Neural cell (in vitro differentiated cells): ENCODE measurements around the gene GRK1. TPM values are rescaled to one million over a fixed set of nuclear protein-coding genes. Genes with fewer than 3 reads are reported as not detected.

Source experiments
- H2AFZ ChIP-seq: fragments of 200-600, 300-800 bp; sonication (generic), shearing (Covaris generic); 2 replicates; pipeline ENCODE4 v1.6.0; 2014; ENCODE audit warnings: low read depth, mild to moderate bottlenecking, antibody characterized with exemption, low read length, moderate library complexity
- H3F3A ChIP-seq: fragments of 200-600 bp; shearing (Covaris generic); 2 replicates; pipeline ENCODE4 v1.6.1; 2016; ENCODE audit warnings: mild to moderate bottlenecking, moderate library complexity, mixed read lengths, antibody characterized with exemption, low read length; ENCODE audit not compliant: insufficient read depth, poor library complexity, severe bottlenecking
- H3K27ac ChIP-seq: fragments of 200-600, 300-800 bp; sonication (generic), shearing (Covaris generic); 2 replicates; pipeline ENCODE4 v1.5.1; 2014; ENCODE audit warnings: mild to moderate bottlenecking, low read length, moderate library complexity
- H3K27me3 ChIP-seq: fragments of 300-800, 200-600 bp; sonication (generic), shearing (Covaris generic); 2 replicates; pipeline ENCODE4 v1.6.0; 2014; ENCODE audit warnings: mild to moderate bottlenecking, low read depth, low read length, moderate library complexity; ENCODE audit not compliant: insufficient read depth
- H3K36me3 ChIP-seq: fragments of 300-800, 200-600 bp; sonication (generic), shearing (Covaris generic); 2 replicates; pipeline ENCODE4 v1.5.1; 2014; ENCODE audit warnings: mild to moderate bottlenecking, antibody characterized with exemption, low read length, moderate library complexity; ENCODE audit not compliant: insufficient read depth
- H3K4me2 ChIP-seq: fragments of 300-800, 200-600 bp; sonication (generic), shearing (Covaris generic); 2 replicates; pipeline ENCODE4 v1.6.0; 2014; ENCODE audit warnings: mild to moderate bottlenecking, low read length
- H3K4me3 ChIP-seq: fragments of 300-800, 200-600 bp; sonication (generic), shearing (Covaris generic); 2 replicates; pipeline ENCODE4 v1.5.1; 2014; ENCODE audit warnings: mild to moderate bottlenecking, low read length, moderate library complexity
- H3K79me2 ChIP-seq: fragments of 200-600 bp; shearing (Covaris generic); replicated peaks from 2 replicates; pipeline ENCODE4 v1.6.0; 2014; ENCODE audit warnings: mild to moderate bottlenecking, low read length, moderate library complexity; ENCODE audit not compliant: insufficient read depth
- H3K9ac ChIP-seq: fragments of 300-800, 200-600 bp; sonication (generic), shearing (Covaris generic); 2 replicates; pipeline ENCODE4 v1.6.1; 2016; ENCODE audit warnings: mild to moderate bottlenecking, low read length, mixed read lengths
- H3K9me2 ChIP-seq: fragments of 200-600 bp; shearing (Covaris generic); 2 replicates; pipeline ENCODE4 v1.6.1; 2016; ENCODE audit warnings: mild to moderate bottlenecking, low read length, mixed read lengths; ENCODE audit not compliant: insufficient read depth
- H3K9me3 ChIP-seq: fragments of 200-600, 300-800 bp; sonication (generic), shearing (Covaris generic); 2 replicates; pipeline ENCODE4 v1.6.1; 2016; ENCODE audit warnings: mild to moderate bottlenecking, mixed run types, low read length, moderate library complexity, mixed read lengths
- H4K20me1 ChIP-seq: fragments of 200-600 bp; shearing (Covaris generic); 2 replicates; pipeline ENCODE4 v1.6.1; 2016; ENCODE audit warnings: mild to moderate bottlenecking, mixed run types; ENCODE audit not compliant: insufficient read depth
- EP300 ChIP-seq: fragments of 450-650 bp; conservative IDR thresholded peaks from 2 replicates; pipeline ENCODE4 v1.6.1; 2014; ENCODE audit warnings: antibody characterized with exemption, mild to moderate bottlenecking, moderate library complexity; ENCODE audit not compliant: poor library complexity, severe bottlenecking
- EZH2 ChIP-seq: fragments of 200-600, 300-800 bp; shearing (Covaris generic), sonication (generic); IDR thresholded peaks from 2 replicates; pipeline ENCODE4 v1.6.1; 2014; ENCODE audit warnings: antibody characterized with exemption, low read length, borderline replicate concordance, mild to moderate bottlenecking; ENCODE audit not compliant: insufficient read depth, poor library complexity, severe bottlenecking
- MXI1 ChIP-seq: fragments of 450-650 bp; conservative IDR thresholded peaks from 2 replicates; pipeline ENCODE4 v1.6.1; 2014; ENCODE audit warnings: antibody characterized with exemption, mild to moderate bottlenecking; ENCODE audit not compliant: poor library complexity, severe bottlenecking
- POLR2AphosphoS5 ChIP-seq: IDR thresholded peaks from 2 replicates; pipeline ENCODE4 v1.6.1; 2012
- RAD21 ChIP-seq: fragments of 450-650 bp; conservative IDR thresholded peaks from 2 replicates; pipeline ENCODE4 v1.6.1; 2014; ENCODE audit warnings: antibody characterized with exemption, mild to moderate bottlenecking, moderate library complexity
- SMC3 ChIP-seq: fragments of 450-650 bp; conservative IDR thresholded peaks from 2 replicates; pipeline ENCODE4 v1.6.1; 2014; ENCODE audit warnings: antibody characterized with exemption, mild to moderate bottlenecking, moderate library complexity; ENCODE audit not compliant: poor library complexity
- TAF1 ChIP-seq: IDR thresholded peaks from 2 replicates; pipeline ENCODE4 v1.6.1; 2012; ENCODE audit warnings: low read depth
- polyA plus RNA-seq: library from polyadenylated mRNA; depleted of rRNA; stranded (reverse); fragments of >200 nt; gene quantifications from 2 replicates; pipeline ENCODE4 v1.2.3, GENCODE V29; 2014
- TF ChIP-seq, protein P1 (sequence below): IDR thresholded peaks from 2 replicates; pipeline ENCODE4 v1.6.1; 2012; ENCODE audit warnings: borderline replicate concordance
- TF ChIP-seq, protein P2 (sequence below): fragments of 450-650 bp; IDR thresholded peaks from 2 replicates; pipeline ENCODE4 v1.5.1; 2014; ENCODE audit warnings: antibody characterized with exemption, mild to moderate bottlenecking, moderate library complexity; ENCODE audit not compliant: poor library complexity, severe bottlenecking

The GRK1 gene
- polyA plus RNA-seq, 1 donor from 2014 or later: 0.06 TPM

DNA sequence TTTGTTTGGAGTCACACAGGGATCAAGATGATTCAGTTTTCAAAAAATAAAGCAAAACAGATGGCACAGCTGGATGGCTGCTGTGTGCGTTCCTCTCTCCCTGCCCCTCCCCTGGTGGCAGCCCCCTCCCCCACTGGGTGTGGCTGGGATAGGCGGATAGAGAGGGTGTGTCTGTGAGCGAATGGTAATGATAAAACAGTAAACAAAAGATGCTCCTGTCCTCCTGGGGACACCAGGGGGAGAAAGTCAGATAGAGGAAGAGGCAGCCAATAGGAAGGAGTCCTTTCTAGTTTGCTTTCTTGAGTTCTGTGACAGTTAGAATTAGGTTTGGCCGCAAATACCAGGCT, 98.5 kb downstream of the GRK1 start:
- Histone ChIP-seq H3K27ac (no peak overlapping the region), H3K4me2 (no peak overlapping the region), H3K9me3 (no peaks in the 10 kb centered on the region), H3K9me2 (no peaks in the 10 kb centered on the region), H3K79me2 (no peaks in the 10 kb centered on the region), H3K9ac (no peak overlapping the region), H4K20me1 (no peaks in the 10 kb centered on the region), H3K36me3 (no peaks in the 10 kb centered on the region), H3K4me3 (no peak overlapping the region), H3K27me3 (peaks cover 8% of the 10 kb centered on the region), H3F3A (no peaks in the 10 kb centered on the region), H2AFZ (no peak overlapping the region)
- no peak for TF ChIP-seq EP300
- TF ChIP-seq, protein P1, sequence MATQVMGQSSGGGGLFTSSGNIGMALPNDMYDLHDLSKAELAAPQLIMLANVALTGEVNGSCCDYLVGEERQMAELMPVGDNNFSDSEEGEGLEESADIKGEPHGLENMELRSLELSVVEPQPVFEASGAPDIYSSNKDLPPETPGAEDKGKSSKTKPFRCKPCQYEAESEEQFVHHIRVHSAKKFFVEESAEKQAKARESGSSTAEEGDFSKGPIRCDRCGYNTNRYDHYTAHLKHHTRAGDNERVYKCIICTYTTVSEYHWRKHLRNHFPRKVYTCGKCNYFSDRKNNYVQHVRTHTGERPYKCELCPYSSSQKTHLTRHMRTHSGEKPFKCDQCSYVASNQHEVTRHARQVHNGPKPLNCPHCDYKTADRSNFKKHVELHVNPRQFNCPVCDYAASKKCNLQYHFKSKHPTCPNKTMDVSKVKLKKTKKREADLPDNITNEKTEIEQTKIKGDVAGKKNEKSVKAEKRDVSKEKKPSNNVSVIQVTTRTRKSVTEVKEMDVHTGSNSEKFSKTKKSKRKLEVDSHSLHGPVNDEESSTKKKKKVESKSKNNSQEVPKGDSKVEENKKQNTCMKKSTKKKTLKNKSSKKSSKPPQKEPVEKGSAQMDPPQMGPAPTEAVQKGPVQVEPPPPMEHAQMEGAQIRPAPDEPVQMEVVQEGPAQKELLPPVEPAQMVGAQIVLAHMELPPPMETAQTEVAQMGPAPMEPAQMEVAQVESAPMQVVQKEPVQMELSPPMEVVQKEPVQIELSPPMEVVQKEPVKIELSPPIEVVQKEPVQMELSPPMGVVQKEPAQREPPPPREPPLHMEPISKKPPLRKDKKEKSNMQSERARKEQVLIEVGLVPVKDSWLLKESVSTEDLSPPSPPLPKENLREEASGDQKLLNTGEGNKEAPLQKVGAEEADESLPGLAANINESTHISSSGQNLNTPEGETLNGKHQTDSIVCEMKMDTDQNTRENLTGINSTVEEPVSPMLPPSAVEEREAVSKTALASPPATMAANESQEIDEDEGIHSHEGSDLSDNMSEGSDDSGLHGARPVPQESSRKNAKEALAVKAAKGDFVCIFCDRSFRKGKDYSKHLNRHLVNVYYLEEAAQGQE: no peak
- no peak for TF ChIP-seq RAD21
- TF ChIP-seq SMC3: no peak
- no peak for TF ChIP-seq TAF1
- TF ChIP-seq MXI1: no peak
- no peak for TF ChIP-seq POLR2AphosphoS5

DNA sequence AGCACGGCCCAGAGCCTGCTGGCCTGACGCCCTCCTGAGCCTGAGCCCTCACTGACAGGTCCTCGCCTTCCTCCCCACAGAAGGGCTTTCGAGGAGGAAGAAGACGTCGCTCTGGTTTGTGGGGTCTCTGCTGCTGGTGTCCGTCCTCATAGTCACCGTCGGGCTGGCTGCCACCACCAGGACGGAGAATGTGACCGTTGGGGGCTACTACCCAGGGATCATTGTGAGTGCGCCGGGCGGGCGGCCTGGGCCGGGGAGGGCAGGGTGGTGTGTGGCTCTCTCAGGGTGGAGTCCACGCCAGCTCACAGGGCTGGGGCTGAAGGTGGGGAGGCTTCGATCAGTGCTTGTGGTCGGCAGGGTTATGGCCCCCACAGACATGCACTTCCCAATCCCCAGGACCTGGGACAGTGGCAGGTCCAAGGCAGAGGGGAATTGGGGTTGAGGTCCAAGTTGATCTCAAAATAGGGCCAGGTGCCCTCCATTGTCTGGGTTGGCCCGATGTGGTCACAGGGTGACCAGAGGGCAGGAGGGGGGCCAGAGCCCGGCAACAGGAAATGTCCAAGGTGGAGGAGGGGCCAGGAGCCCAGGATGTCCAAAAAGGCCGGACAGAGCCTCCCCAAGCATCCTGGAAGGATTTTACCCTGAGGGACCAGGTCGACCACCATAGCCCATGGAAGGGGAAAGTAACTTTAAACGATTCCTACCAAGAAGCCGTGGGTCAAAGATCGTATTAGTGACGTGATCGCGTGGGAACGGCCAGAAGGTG, 99.2 kb downstream of the GRK1 start:
- H3K27me3 ChIP-seq: peaks cover 2% of the 10 kb centered on the region
- H3F3A ChIP-seq: no peaks in the 10 kb centered on the region
- H3K4me2 ChIP-seq: no peak overlapping the region
- no peak overlapping the region for H2AFZ ChIP-seq
- no peak overlapping the region for H3K9ac ChIP-seq
- no peak overlapping the region for H3K4me3 ChIP-seq
- H3K9me3 ChIP-seq: no peaks in the 10 kb centered on the region
- TF ChIP-seq EZH2 (no peak), TAF1 (no peak), SMC3 (no peak), POLR2AphosphoS5 (no peak), EP300 (no peak), MXI1 (no peak), RAD21 (no peak)
- TF ChIP-seq, protein P2, sequence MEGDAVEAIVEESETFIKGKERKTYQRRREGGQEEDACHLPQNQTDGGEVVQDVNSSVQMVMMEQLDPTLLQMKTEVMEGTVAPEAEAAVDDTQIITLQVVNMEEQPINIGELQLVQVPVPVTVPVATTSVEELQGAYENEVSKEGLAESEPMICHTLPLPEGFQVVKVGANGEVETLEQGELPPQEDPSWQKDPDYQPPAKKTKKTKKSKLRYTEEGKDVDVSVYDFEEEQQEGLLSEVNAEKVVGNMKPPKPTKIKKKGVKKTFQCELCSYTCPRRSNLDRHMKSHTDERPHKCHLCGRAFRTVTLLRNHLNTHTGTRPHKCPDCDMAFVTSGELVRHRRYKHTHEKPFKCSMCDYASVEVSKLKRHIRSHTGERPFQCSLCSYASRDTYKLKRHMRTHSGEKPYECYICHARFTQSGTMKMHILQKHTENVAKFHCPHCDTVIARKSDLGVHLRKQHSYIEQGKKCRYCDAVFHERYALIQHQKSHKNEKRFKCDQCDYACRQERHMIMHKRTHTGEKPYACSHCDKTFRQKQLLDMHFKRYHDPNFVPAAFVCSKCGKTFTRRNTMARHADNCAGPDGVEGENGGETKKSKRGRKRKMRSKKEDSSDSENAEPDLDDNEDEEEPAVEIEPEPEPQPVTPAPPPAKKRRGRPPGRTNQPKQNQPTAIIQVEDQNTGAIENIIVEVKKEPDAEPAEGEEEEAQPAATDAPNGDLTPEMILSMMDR: no peak
- TF ChIP-seq, protein P1: no peak
- no peak overlapping the region for H3K27ac ChIP-seq
- no peaks in the 10 kb centered on the region for H3K9me2 ChIP-seq
- H3K79me2 ChIP-seq: no peaks in the 10 kb centered on the region
- H4K20me1 ChIP-seq: no peaks in the 10 kb centered on the region
- no peaks in the 10 kb centered on the region for H3K36me3 ChIP-seq
